ENCODE data around the gene TAF11L6.
"Not testable (repeated sequence)": the region's sequence is repeated elsewhere in the genome, so short reads cannot be mapped to it uniquely, and the experiment has no call there.

TAF11L6 gene

GRCh38 chr5:17528369-17528768 lies at the start of gene TAF11L6:
Gene TAF11L6, plus strand, starts transcription at chr5:17528669.
- POLR2A ChIA-PET; CTCF ChIA-PET; DNase-seq (ENCODE audit: extremely low spot score): not testable (repeated sequence)

GRCh38 chr5:17481378-17481777 lies 47.1 kb upstream of the TAF11L6 start:
- TF ChIP-seq FOXA1 (IDR thresholded peaks at IDR 0.05) (no peak), ZNF384 (IDR thresholded peaks at IDR 0.05) (no peak), LEF1 (IDR thresholded peaks at IDR 0.05; ENCODE audit: borderline replicate concordance) (no peak), HDGF (IDR thresholded peaks at IDR 0.05; ENCODE audit: borderline replicate concordance) (no peak), FOXK2 (IDR thresholded peaks at IDR 0.05) (no peak), ELF4 (IDR thresholded peaks at IDR 0.05) (no peak), NFRKB (IDR thresholded peaks at IDR 0.05) (no peak), BHLHE40 (IDR thresholded peaks at IDR 0.05; ENCODE audit: borderline replicate concordance) (no peak), TARDBP (IDR thresholded peaks at IDR 0.05) (no peak), SP1 (IDR thresholded peaks at IDR 0.05) (no peak)
- POLR2A ChIA-PET = no interaction called here
- no peak for DNase-seq (ENCODE audit: extremely low spot score)
- CTCF ChIA-PET = interaction anchor here (0.7 kb wide), 1 partner anchor 9 kb away, joined by 3 read pairs; no protein-coding TSS in a partner anchor

GRCh38 chr5:17482790-17483189 lies 45.7 kb upstream of the TAF11L6 start:
- CTCF ChIA-PET = no interaction called here
- POLR2A ChIA-PET = no interaction called here
- no peak for TF ChIP-seq LEF1 (IDR thresholded peaks at IDR 0.05; ENCODE audit: borderline replicate concordance)
- no peak for TF ChIP-seq TARDBP (IDR thresholded peaks at IDR 0.05)
- TF ChIP-seq ELF4 (IDR thresholded peaks at IDR 0.05) = no peak
- TF ChIP-seq BHLHE40 (IDR thresholded peaks at IDR 0.05; ENCODE audit: borderline replicate concordance) = no peak
- TF ChIP-seq SUZ12 (IDR thresholded peaks at IDR 0.05) = no peak
- TF ChIP-seq ARNT (IDR thresholded peaks at IDR 0.05) = no peak
- no peak for TF ChIP-seq FOXA1 (IDR thresholded peaks at IDR 0.05)
- no peak for TF ChIP-seq SP1 (IDR thresholded peaks at IDR 0.05)
- TF ChIP-seq ZNF384 (IDR thresholded peaks at IDR 0.05) = no peak
- no peak for DNase-seq (ENCODE audit: extremely low spot score)

GRCh38 chr5:17486464-17487173 lies 41.9 kb upstream of the TAF11L6 start:
- CTCF ChIA-PET; POLR2A ChIA-PET; DNase-seq (ENCODE audit: extremely low spot score): not testable (repeated sequence)

GRCh38 chr5:17487174-17487512 lies 41.3 kb upstream of the TAF11L6 start:
- TF ChIP-seq NFRKB (IDR thresholded peaks at IDR 0.05) (no peak), ZNF384 (IDR thresholded peaks at IDR 0.05) (no peak), PKNOX1 (IDR thresholded peaks at IDR 0.05) (no peak), ELF4 (IDR thresholded peaks at IDR 0.05) (no peak), LEF1 (IDR thresholded peaks at IDR 0.05; ENCODE audit: borderline replicate concordance) (no peak), BHLHE40 (IDR thresholded peaks at IDR 0.05; ENCODE audit: borderline replicate concordance) (no peak), SUZ12 (IDR thresholded peaks at IDR 0.05) (no peak), SP1 (IDR thresholded peaks at IDR 0.05) (no peak), TARDBP (IDR thresholded peaks at IDR 0.05) (no peak)
- POLR2A ChIA-PET = no interaction called here
- no peak for DNase-seq (ENCODE audit: extremely low spot score)
- CTCF ChIA-PET = no interaction called here

- POLR2A ChIA-PET; DNase-seq (ENCODE audit: extremely low spot score); CTCF ChIA-PET: not testable (repeated sequence)
Observed at GRCh38 chr5:17491257-17491656, 37.2 kb upstream of the TAF11L6 start.

- no peak for DNase-seq (ENCODE audit: extremely low spot score)
- TF ChIP-seq FOXA1 (IDR thresholded peaks at IDR 0.05) (no peak), L3MBTL2 (conservative IDR thresholded peaks at IDR 0.05) (no peak), TARDBP (IDR thresholded peaks at IDR 0.05) (no peak), SUZ12 (IDR thresholded peaks at IDR 0.05) (no peak), LEF1 (IDR thresholded peaks at IDR 0.05; ENCODE audit: borderline replicate concordance) (no peak), ARNT (IDR thresholded peaks at IDR 0.05) (no peak), HDGF (IDR thresholded peaks at IDR 0.05; ENCODE audit: borderline replicate concordance) (no peak), ELF4 (IDR thresholded peaks at IDR 0.05) (no peak), FOXM1 (IDR thresholded peaks at IDR 0.05; ENCODE audit: borderline replicate concordance) (no peak), FOXK2 (IDR thresholded peaks at IDR 0.05) (no peak), BHLHE40 (IDR thresholded peaks at IDR 0.05; ENCODE audit: borderline replicate concordance) (no peak), NFRKB (IDR thresholded peaks at IDR 0.05) (no peak), PKNOX1 (IDR thresholded peaks at IDR 0.05) (no peak)
- CTCF ChIA-PET = no interaction called here
- POLR2A ChIA-PET = no interaction called here
Observed at GRCh38 chr5:17492770-17493169, 35.7 kb upstream of the TAF11L6 start.

- TF ChIP-seq ARNT (IDR thresholded peaks at IDR 0.05) (no peak), FOXA1 (IDR thresholded peaks at IDR 0.05) (no peak), FOXM1 (IDR thresholded peaks at IDR 0.05; ENCODE audit: borderline replicate concordance) (no peak)
- ChIA-PET POLR2A (no interaction called here), CTCF (no interaction called here)
- no peak for DNase-seq (ENCODE audit: extremely low spot score)
Observed at GRCh38 chr5:17497446-17497845, 31.0 kb upstream of the TAF11L6 start.

GRCh38 chr5:17497931-17498330 lies 30.5 kb upstream of the TAF11L6 start, which contains the start of gene TAF11L2:
Gene TAF11L2, plus strand, starts transcription at chr5:17498231.
- POLR2A ChIA-PET; DNase-seq (ENCODE audit: extremely low spot score); CTCF ChIA-PET: not testable (repeated sequence)

All from HEK293T (cell line).